Vagina (tissue), 2 donors: Measurements from ENCODE around the gene GID4. TPM values are rescaled to one million over a fixed set of nuclear protein-coding genes. Genes with fewer than 3 reads are reported as not detected.

Experiments used
- DNase-seq, 2 donors: peaks; one replicate each; pipeline ENCODE4 v3.0.0-alpha.2; 2017; ENCODE audit errors: extremely low spot score in 2 of 2
- H3K27ac ChIP-seq: fragments of 200-600 bp; sonication (generic); one replicate; pipeline ENCODE4 v1.5.1; 2019
- H3K27me3 ChIP-seq: fragments of 200-600 bp; sonication (generic); one replicate; pipeline ENCODE4 v1.5.1; 2019
- H3K36me3 ChIP-seq, 2 donors: fragments of 200-600 bp; sonication (generic); one replicate each; pipeline ENCODE4 v1.5.1; 2017 to 2019
- H3K4me1 ChIP-seq: fragments of 200-600 bp; sonication (generic); one replicate; pipeline ENCODE4 v1.5.1; 2019
- H3K4me3 ChIP-seq, 2 donors: fragments of 200-600 bp; sonication (generic); 1 replicate in 1 of 2; 2 replicates in 1 of 2; pipeline ENCODE4 v1.5.1; 2016 to 2019
- H3K9me3 ChIP-seq: fragments of 200-600 bp; sonication (generic); one replicate; pipeline ENCODE4 v1.5.1; 2019
- CTCF ChIP-seq, 3 experiments: fragments of 450-650 bp in 2 of 3; fragments of 200-600 bp in 1 of 3; sonication (generic) in 1 of 3; IDR thresholded peaks; one replicate each; pipeline ENCODE4 v1.5.1; 2017 to 2019; ENCODE audit warnings: antibody characterized with exemption in 3 of 3, mild to moderate bottlenecking in 2 of 3, moderate library complexity in 2 of 3
- POLR2A ChIP-seq, 2 donors: fragments of 450-650 bp; IDR thresholded peaks; one replicate each; pipeline ENCODE4 v1.6.1; 2017; ENCODE audit warnings: antibody characterized with exemption in 2 of 2, mild to moderate bottlenecking in 2 of 2, moderate library complexity in 2 of 2
- POLR2AphosphoS5 ChIP-seq, 2 donors: sonication (generic); formaldehyde crosslinking; IDR thresholded peaks; one replicate each; pipeline ENCODE4 v1.9.0; 2017; ENCODE audit warnings: antibody characterized with exemption in 2 of 2, mild to moderate bottlenecking in 2 of 2, low read depth in 1 of 2; ENCODE audit not compliant: insufficient read depth in 1 of 2
- intact Hi-C: fragments of 100-400 bp; cut with DNase I; formaldehyde crosslinking; loops from one replicate; pipeline ENCODE4 v1.15.1; 2023
- total RNA-seq: library from RNA; depleted of rRNA; stranded (reverse); fragments of >200 nt; gene quantifications from one replicate; pipeline ENCODE4 v1.2.3, GENCODE V29; 2016

The GID4 gene
- total RNA-seq, 1 donor from 2014 or later, result 11.3 TPM

GRCh38 chr17:18037486-18037885 lies 1.7 kb upstream of the GID4 start:
- Histone ChIP-seq H3K4me1 (peaks cover 49% of the 10 kb centered on the region), H3K36me3 (no peaks in the 10 kb centered on the region), H3K9me3 (no peaks in the 10 kb centered on the region), H3K27ac (no peak overlapping the region), H3K4me3 (no peak overlapping the region), H3K27me3 (no peaks in the 10 kb centered on the region)
- TF ChIP-seq POLR2AphosphoS5 (IDR thresholded peaks at IDR 0.05; ENCODE audit: insufficient read depth in 1 of 2, low read depth in 1 of 2) (no peak), CTCF (IDR thresholded peaks at IDR 0.05) (no peak), POLR2A (IDR thresholded peaks at IDR 0.05) (no peak)
- intact Hi-C loops, result loop anchor here (5.0 kb wide), 1 partner anchor 355 kb away; the partner anchor contains the start of gene RAI1
- no peak for DNase-seq

- no peak for DNase-seq
- Histone ChIP-seq H3K9me3 (no peaks in the 10 kb centered on the region), H3K4me1 (peaks cover 41% of the 10 kb centered on the region), H3K27ac (peak overlapping the region; percentile 71), H3K4me3 (peak overlapping the region; percentile 87 to 90), H3K27me3 (no peaks in the 10 kb centered on the region), H3K36me3 (no peaks in the 10 kb centered on the region)
- intact Hi-C loops, result loop anchor here (5.0 kb wide), 1 partner anchor 356 kb away; the partner anchor contains the start of gene RAI1
- TF ChIP-seq CTCF (IDR thresholded peaks at IDR 0.05), result no peak
Observed at GRCh38 chr17:18038149-18038850, 908 bp upstream of the GID4 start.

GRCh38 chr17:18039535-18040260 lies 490 bp downstream of the GID4 start:
- intact Hi-C loops, result loop anchor here (5.0 kb wide), 1 partner anchor 357 kb away; the partner anchor contains the start of gene RAI1
- peaks cover 0 to under 1% of the 10 kb centered on the region in 2 donors for H3K36me3 ChIP-seq
- no peak for TF ChIP-seq POLR2AphosphoS5 (IDR thresholded peaks at IDR 0.05; ENCODE audit: insufficient read depth in 1 of 2, low read depth in 1 of 2)
- no peak for TF ChIP-seq POLR2A (IDR thresholded peaks at IDR 0.05)
- TF ChIP-seq CTCF (IDR thresholded peaks at IDR 0.05), result no peak
- no peaks in the 10 kb centered on the region for H3K27me3 ChIP-seq
- H3K4me1 ChIP-seq, result peaks cover 40% of the 10 kb centered on the region
- no peak for DNase-seq
- H3K9me3 ChIP-seq, result no peaks in the 10 kb centered on the region
- peak overlapping the region; percentile 88 for H3K27ac ChIP-seq
- H3K4me3 ChIP-seq, result peak overlapping the region; percentile 87 to 90

- H3K4me1 ChIP-seq, result peaks cover 40% of the 10 kb centered on the region
- peaks cover 0 to 5% of the 10 kb centered on the region in 2 donors for H3K36me3 ChIP-seq
- peak overlapping the region; percentile 88 for H3K27ac ChIP-seq
- H3K9me3 ChIP-seq, result no peaks in the 10 kb centered on the region
- TF ChIP-seq POLR2A (IDR thresholded peaks at IDR 0.05) (no peak), CTCF (IDR thresholded peaks at IDR 0.05) (no peak)
- intact Hi-C loops, result no loop called here
- peak overlapping the region; percentile 87 to 90 for H3K4me3 ChIP-seq
- DNase-seq, result no peak
- no peaks in the 10 kb centered on the region for H3K27me3 ChIP-seq
Observed at GRCh38 chr17:18040261-18040858, 1.2 kb downstream of the GID4 start.
